Dermis microvascular lymphatic vessel endothelial cell (primary cell): ENCODE data around the gene CMTM6. TPM values are rescaled to one million over a fixed set of nuclear protein-coding genes. Genes with fewer than 3 reads are reported as not detected.
A peak's percentile ranks its signal among the peaks of the same experiment; 100 is the strongest.
"Not testable (repeated sequence)": the region's sequence is repeated elsewhere in the genome, so short reads cannot be mapped to it uniquely, and the experiment has no call there.

ENCODE experiments used
- DNase-seq, 2 donors: peaks; one replicate each; pipeline versions ENCODE4 v3.0.0 to v3.0.0-alpha.2; 2010; ENCODE audit warnings: low read depth in 2 of 2
- total RNA-seq: library from RNA; depleted of rRNA; stranded (reverse); fragments of >200 nt; gene quantifications from 2 replicates; pipeline ENCODE4 v1.2.1, GENCODE V29; 2014

CMTM6 gene
- total RNA-seq, 1 donor from 2014 or later, result 98.6 TPM

GRCh38 chr3:32500231-32500630 is 2.4 kb downstream of the CMTM6 start:
- DNase-seq, result no peak

- DNase-seq, result no peak
These were observed 3.1 kb downstream of the CMTM6 start for GRCh38 chr3:32499585-32499984.

GRCh38 chr3:32498992-32499391 is 3.7 kb downstream of the CMTM6 start:
- no peak for DNase-seq

- no peak for DNase-seq
These were observed 4.4 kb downstream of the CMTM6 start for GRCh38 chr3:32498252-32498651.

- no peak for DNase-seq
These were observed 7.0 kb downstream of the CMTM6 start for GRCh38 chr3:32495609-32496008.

GRCh38 chr3:32495085-32495484 is 7.6 kb downstream of the CMTM6 start:
- no peak for DNase-seq

- DNase-seq, result peak in 1 of 2 donors; percentile 59
These were observed 8.9 kb downstream of the CMTM6 start for GRCh38 chr3:32493437-32494414.

GRCh38 chr3:32492684-32493436 is 9.8 kb downstream of the CMTM6 start:
- no peak for DNase-seq

GRCh38 chr3:32488474-32489008 is 14.1 kb downstream of the CMTM6 start:
- DNase-seq, result no peak

GRCh38 chr3:32487781-32488473 is 14.7 kb downstream of the CMTM6 start:
- peak; percentile 81 to 84 for DNase-seq

- no peak for DNase-seq
These were observed 18.2 kb downstream of the CMTM6 start for GRCh38 chr3:32484436-32484835.

- DNase-seq, result no peak
These were observed 18.9 kb downstream of the CMTM6 start for GRCh38 chr3:32483772-32484171.

GRCh38 chr3:32482693-32483092 is 20.0 kb downstream of the CMTM6 start:
- DNase-seq, result no peak

- DNase-seq, result no peak
These were observed 20.6 kb downstream of the CMTM6 start for GRCh38 chr3:32481791-32482631.

- DNase-seq, result no peak
These were observed 22.0 kb downstream of the CMTM6 start for GRCh38 chr3:32480604-32481003.

GRCh38 chr3:32474201-32474600 is 28.5 kb downstream of the CMTM6 start:
- no peak for DNase-seq

- DNase-seq, result not testable (repeated sequence)
These were observed 30.5 kb downstream of the CMTM6 start for GRCh38 chr3:32472151-32472550.

GRCh38 chr3:32471246-32471645 is 31.4 kb downstream of the CMTM6 start:
- no peak for DNase-seq

GRCh38 chr3:32470362-32470761 is 32.3 kb downstream of the CMTM6 start:
- DNase-seq, result no peak

- peak in 1 of 2 donors; percentile 23 for DNase-seq
These were observed 33.3 kb downstream of the CMTM6 start for GRCh38 chr3:32469151-32469874.
